IPS DF 19.7 (cell line): ENCODE data around the gene SHTN1.
A peak's percentile ranks its signal among the peaks of the same experiment; 100 is the strongest.

Source experiments
- DNase-seq: peaks from one replicate; pipeline ENCODE4 v3.0.0-alpha.2; 2013; ENCODE audit warnings: low read depth, low spot score

SHTN1 gene

GRCh38 chr10:116873134-116873533 lies 131.9 kb downstream of the SHTN1 start:
- DNase-seq, result peak; percentile 47

- no peak for DNase-seq
These were observed 134.0 kb downstream of the SHTN1 start for GRCh38 chr10:116870949-116871348.

- DNase-seq, result no peak
These were observed 136.3 kb downstream of the SHTN1 start for GRCh38 chr10:116868722-116869121.

GRCh38 chr10:116868198-116868676 lies 136.8 kb downstream of the SHTN1 start:
- DNase-seq, result no peak

GRCh38 chr10:116866987-116867595 lies 137.9 kb downstream of the SHTN1 start:
- DNase-seq, result no peak

- DNase-seq, result no peak
These were observed 138.9 kb downstream of the SHTN1 start for GRCh38 chr10:116866066-116866465.

- no peak for DNase-seq
These were observed 140.6 kb downstream of the SHTN1 start for GRCh38 chr10:116864436-116864835.

GRCh38 chr10:116861796-116862195 lies 143.2 kb downstream of the SHTN1 start:
- no peak for DNase-seq

- DNase-seq, result no peak
These were observed 147.8 kb downstream of the SHTN1 start for GRCh38 chr10:116857156-116857555.

GRCh38 chr10:116853701-116854100 lies 151.3 kb downstream of the SHTN1 start:
- DNase-seq, result no peak

GRCh38 chr10:116853287-116853686 lies 151.7 kb downstream of the SHTN1 start:
- DNase-seq, result no peak

- DNase-seq, result no peak
These were observed 152.7 kb downstream of the SHTN1 start for GRCh38 chr10:116852246-116852645.

GRCh38 chr10:116850058-116850611 lies 154.9 kb downstream of the SHTN1 start:
- no peak for DNase-seq

GRCh38 chr10:116849248-116850057 lies 155.5 kb downstream of the SHTN1 start, which contains the start of gene ENO4:
ENO4 (plus strand) TSS chr10:116849499; CDS start chr10:116849567, 68 bp downstream.
- peak; percentile 67 for DNase-seq

- DNase-seq, result no peak
These were observed 156.1 kb downstream of the SHTN1 start for GRCh38 chr10:116848944-116849247.

- no peak for DNase-seq
These were observed 156.7 kb downstream of the SHTN1 start for GRCh38 chr10:116848032-116848943.

GRCh38 chr10:116845823-116846222 lies 159.2 kb downstream of the SHTN1 start:
- DNase-seq, result no peak

- DNase-seq, result no peak
These were observed 164.5 kb downstream of the SHTN1 start for GRCh38 chr10:116840389-116841075.

- no peak for DNase-seq
These were observed 166.8 kb downstream of the SHTN1 start for GRCh38 chr10:116838143-116838725.

- no peak for DNase-seq
These were observed 168.0 kb downstream of the SHTN1 start for GRCh38 chr10:116836902-116837523.
